GM18520 (cell line): ENCODE data around the gene SIDT1.

ENCODE experiments used
- ATAC-seq: cut with Tn5 transposase; IDR thresholded peaks from one replicate; pipeline ENCODE4 v1.9.1; 2021; ENCODE audit not compliant: unreplicated experiment

SIDT1 gene

DNA sequence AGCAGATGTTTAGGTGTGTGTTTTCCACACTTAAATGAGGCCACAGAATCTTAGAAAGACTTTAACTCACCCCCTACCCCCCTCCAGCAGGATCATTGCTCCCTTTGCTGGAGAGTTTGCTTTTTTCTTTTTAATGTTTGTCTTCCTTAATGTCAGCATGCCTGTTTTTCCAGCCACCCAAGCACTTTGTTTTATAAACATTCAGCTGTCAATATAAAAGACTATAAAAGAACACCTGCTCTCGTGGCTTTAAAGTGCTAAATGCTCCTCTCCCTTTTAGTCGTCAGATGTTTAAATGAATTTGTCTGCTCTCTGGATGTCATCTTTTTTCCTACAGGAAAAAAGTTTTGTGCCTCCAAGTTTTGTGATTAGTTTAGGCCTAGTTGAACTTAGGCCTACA, 61.7 kb downstream of the SIDT1 start:
- no peak for ATAC-seq

DNA sequence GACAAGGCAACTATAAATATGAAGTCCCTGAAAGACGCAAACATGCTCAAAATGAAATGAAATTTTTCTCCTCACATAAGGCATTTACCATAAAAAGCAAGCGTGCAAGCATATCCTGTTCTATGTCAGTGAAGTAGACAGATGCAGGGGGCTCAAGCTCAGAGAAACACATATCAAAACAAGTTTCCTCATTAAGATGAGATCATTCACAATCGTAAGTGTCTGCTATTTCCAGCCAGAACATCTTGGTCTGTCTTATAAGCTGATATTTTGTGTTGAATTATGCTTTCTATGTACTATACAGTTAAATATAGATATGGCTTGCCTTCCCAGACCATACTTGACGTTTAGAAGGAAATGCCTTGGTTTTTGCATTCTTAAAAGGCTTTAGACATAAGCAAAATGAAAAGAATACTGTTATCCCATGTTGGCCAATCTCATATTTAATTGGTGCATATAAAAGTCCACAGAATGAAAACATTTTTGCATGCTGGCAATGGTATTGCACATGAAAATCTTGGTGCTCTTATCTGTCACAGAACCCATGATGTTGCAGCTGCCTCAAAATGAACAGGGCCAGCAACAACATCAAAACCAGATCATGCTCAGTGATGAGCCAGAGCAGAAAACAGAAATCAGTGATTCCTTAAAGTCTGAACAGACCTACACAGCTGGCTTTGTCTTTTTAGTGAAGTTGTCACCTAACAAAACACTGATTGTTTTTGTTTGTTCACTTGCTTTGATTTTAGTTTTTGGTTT, 65.4 kb downstream of the SIDT1 start:
- ATAC-seq: no peak

DNA sequence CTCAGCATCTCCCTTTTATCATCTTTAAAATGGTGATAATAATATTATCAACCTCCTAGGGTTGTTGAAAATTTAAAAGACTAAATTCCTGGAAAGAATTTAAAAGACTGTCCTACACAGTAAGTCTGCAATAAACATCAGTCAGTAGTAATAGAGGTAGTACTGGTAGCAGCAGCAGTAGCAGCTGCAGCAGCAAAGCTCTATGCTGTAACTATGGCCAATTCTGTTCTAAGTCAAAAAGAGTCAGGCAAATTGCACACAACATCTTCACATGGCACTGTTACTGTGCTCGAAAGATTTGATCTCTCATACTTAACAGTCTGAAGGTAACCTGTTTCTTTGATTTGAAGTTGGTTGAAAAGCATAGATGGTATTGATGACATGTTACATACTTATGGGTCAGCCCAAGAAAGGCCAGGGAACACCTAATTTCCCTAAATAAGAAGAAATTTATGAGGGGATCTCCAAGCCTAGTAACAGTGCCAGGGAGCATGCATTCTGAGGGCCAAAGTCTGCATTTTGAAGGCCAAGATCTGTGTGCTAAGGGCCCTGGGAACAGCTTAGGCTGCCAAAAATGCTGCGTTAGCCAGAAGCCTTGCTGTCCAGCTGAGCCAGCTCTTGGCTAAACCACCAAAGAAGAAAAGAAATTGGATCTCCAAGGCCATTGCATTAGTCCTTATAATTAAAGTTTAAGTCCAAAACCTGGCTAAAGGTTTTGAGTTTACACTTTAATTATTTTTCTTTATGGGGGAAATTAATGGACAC, 68.2 kb downstream of the SIDT1 start:
- ATAC-seq: no peak

DNA sequence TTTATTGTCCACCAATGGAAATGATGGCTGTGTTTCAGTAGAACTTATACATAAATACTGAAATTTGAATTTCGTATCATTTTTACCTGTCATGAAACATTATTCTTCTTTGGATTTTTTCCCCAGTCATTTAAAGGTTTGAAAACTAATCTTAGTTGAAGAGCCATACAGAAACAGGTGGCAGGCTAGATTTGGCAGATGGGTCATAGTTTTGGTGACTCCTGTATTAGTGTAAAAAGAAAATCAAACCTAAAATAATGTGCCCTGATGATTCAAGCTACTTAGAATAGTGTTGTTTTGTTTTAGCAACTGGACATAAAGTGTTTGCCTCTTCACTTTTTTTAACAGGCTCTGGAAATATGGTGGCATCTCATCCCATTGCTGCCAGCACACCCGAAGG, 68.9 kb downstream of the SIDT1 start:
- no peak for ATAC-seq

DNA sequence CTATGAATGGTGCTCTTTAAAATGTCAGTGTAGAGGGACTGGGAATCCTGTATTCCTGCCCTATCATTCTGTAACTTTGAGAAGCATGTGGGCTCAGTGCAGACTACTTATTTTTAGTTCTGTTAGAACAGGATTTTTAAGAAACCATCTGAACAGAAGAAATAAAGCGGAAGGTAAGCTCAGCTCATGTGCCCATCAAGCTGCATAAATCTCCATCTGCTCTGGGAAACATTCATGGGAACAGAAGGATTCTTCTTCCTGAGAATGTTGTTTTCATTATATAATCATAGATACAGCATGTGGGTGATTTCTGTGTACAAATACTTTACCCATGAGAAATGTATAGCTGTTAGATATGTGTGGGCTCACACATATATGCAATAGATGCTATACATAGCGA, 69.9 kb downstream of the SIDT1 start:
- no peak for ATAC-seq

DNA sequence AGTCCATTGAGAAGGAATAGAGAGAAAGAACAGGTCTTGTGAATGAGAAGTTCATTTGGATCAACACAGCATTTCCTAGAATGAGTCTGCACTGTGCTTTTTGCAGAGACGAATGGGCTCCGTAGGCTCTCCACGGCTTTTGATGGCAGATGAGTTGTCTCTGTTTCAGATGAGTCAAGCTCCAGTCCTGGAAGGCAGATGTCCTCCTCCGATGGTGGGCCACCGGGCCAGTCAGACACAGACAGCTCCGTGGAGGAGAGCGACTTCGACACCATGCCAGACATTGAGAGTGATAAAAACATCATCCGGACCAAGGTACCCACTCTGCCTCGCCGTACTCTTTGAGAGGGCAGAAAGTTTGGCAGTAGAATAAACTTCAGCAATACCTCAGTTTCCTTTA, 70.5 kb downstream of the SIDT1 start:
- ATAC-seq: no peak

DNA sequence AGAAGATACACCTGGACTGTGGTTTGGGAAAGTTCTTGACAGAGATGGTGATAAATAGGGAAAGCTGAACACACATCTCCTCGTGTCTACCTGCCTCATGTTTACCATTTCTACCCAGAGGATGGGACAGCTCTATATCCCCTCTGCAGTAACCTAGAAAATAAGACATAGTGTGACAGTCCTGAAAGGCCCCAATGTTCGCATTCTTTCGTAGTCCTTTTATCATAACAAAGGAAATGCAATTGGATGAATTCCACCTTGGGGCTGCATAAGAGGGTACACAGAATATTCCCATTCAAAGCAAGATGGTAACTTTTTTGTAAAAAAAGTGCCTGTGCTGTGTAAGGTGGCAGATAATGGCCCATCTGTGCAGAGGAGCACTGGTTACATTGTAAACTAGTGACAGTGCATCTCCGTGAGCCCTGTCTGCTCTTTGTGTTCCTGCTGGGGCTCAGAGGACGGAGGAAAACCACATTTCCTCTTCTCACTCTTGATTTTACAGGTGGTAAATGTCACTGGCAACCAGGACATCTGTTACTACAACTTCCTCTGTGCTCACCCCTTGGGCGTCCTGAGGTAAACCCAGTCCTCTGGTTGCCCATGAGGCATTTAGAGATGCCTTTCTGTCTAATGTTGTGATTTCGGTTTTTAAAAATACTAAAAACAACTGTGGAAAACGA, 74.3 kb downstream of the SIDT1 start:
- ATAC-seq: peak; percentile 99

DNA sequence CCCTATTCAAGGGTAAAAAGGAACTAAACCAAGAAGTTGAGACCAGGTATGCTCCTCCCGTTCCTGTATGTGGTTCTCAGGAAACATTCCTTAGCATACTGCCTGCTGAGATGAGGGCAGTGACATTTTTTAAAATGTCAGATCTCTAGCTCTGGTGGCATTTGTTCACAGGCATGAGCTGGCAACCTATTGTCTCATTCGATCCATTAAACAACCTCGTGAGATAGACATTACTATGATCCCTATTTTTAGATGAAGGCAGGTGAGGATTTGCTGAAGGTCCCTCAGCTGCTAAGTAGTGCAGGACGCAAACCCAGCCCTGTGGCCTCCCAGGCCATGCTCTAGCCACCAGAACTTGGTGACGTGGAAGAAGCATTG, 74.9 kb downstream of the SIDT1 start:
- peak; percentile 1 for ATAC-seq

DNA sequence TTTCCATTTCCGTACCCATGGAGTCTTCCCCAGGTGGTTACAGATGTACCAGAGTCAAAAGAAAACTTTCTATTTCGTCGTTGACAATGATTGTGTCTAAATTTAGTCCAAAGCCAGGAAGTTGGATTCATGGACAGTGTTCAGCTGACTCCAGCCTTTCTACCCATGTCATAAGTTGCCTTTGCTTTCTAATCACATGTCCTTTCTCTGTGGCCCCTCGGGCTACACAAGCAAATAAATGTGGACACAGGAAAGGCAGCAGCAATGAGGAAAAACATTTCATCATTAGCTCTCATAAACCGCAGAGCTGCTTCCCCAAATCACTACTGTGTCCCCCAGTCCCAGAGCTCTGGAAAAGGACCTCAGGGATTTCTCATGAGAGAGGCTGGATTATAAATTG, 82.0 kb downstream of the SIDT1 start:
- no peak for ATAC-seq

DNA sequence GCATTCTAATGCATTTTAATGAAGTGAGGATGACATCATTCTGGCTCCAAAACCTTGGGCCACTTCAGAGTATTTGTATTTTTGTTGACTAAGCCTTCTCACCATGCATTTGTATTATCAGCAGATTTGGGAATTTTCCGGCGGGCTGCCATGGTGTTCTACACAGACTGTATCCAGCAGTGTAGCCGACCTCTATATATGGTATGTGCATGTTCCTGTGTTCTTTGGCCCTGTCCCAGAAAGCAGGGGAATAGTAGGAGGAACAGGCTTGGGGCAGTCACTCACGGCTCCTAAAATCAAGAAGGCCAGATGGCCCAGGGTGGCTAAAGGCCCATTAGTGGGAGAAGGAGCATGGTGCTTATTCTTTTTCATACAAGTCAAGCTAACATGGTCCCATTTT, 83.6 kb downstream of the SIDT1 start:
- no peak for ATAC-seq

DNA sequence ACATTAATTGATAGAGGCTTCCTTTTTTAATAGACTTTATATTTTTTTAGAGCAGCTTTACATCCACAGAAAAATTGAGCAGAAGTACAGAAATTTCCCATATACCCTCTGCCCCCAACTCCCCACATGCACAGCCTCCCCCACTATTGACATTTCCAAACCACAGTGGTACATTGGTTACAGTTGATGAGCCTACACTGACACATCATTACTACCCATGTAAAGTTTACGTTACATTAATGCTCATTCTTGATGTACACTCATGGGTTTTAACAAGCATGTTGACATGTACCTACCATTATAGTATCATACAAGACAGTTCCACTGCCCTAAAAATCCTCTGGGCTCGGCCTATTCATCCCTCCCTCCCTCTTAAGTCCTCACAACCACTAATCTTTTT, 85.4 kb downstream of the SIDT1 start:
- no peak for ATAC-seq

DNA sequence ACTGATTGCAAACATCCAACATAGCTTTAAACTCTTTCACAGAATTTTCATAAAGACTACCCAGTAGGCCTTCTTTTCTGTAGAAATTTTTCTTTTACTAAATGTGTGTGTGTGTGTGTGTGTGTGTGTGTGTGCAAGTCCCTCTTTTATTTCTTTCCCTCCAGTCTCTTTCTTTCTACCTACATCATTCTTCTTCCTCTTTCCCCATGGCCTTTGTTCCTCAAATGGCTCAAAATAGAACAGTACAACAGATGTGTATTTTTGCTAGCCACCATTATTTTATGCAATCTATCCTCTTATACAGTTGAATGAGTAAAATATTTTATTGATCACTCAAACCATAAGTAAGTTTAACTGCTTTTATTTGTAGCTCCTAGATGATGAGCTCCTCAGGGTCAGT, 87.7 kb downstream of the SIDT1 start:
- ATAC-seq: no peak

DNA sequence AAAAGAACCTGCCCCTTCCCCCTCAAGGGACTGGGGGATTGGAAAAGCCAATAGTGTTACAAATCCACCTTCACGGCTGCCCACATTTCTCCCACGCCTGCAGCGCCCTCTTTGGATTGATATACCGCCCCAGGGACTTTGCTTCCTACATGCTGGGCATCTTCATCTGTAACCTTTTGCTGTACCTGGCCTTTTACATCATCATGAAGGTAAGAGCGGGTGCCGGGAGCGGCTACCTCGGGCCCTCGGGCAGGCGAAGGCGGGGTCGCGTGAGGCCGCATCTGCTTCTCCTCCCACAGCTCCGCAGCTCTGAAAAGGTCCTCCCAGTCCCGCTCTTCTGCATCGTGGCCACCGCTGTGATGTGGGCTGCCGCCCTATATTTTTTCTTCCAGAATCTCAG, 91.0 kb downstream of the SIDT1 start:
- ATAC-seq: no peak

DNA sequence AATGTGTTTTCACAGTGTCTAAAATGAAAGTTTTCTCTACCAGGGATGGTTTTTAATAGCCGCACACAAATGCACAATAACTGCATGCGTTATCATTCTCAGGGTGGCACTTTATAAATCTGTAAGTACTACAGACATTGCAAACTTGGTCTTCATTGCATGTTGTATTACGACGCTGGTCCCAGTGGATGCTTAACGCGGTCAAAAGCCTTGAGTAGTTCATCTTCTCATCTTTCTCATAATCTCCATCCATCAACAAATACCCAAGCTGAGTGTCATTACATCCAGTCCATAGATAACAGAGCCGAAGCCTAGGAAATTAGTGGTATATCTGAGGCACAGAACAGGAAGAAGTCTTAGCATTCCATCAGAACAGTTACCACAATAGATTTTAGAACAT, 91.5 kb downstream of the SIDT1 start:
- no peak for ATAC-seq

DNA sequence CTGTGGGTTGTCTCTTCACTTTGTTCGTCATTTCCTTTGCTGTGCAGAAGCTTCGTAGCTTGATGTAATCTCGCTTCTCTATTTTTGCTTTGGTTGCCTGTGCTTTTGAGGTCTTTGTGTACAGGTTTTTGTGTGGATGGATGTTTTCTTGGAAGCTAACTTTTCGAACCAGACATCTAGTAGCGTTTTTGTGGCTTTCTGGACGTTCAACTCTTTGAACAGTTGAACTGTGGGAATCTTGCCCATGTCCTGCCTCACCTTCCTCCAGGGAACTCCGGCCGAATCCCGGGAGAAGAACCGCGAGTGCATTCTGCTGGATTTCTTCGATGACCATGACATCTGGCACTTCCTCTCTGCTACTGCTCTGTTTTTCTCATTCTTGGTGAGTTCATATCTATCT, 93.5 kb downstream of the SIDT1 start:
- ATAC-seq: no peak

DNA sequence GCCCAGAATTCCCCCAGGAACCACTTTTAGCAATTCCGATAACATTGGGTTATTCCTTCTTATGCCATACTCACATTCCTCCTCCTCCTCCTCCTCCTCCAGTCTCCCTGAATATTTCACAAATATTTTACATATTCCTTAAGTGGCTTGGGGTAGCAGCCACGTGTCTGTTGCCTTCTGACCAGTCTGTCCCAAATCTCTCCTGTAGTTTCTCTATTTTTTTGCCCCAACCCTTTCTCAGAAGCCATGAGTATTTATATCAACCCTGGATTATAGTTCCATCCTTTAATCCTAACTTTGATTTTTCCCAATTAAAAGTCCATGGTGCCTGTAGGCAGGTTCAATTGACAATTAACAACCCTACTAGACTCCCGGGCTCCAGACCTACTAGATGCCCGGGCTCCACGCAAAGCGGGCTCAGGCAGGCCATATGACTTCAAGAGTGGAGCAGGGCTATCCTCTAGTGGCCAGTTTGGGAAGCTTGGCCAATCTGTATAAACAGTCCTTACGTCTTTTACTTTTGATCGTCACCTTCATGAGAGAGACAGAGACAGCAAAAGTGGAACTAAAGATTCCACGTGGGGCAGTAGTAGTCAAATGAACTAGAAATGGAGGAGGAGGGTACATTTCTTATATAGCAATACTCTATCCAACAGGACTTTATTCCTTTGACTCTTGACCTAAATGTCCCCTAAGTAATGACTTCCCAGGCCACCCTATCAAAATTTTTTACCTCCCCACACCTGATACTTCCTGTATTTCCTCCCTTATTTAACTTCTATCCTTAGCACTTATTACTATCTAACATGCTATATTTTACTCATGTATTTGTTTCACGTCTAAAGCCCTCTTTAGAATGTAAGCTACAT, 94.4 kb downstream of the SIDT1 start:
- no peak for ATAC-seq

DNA sequence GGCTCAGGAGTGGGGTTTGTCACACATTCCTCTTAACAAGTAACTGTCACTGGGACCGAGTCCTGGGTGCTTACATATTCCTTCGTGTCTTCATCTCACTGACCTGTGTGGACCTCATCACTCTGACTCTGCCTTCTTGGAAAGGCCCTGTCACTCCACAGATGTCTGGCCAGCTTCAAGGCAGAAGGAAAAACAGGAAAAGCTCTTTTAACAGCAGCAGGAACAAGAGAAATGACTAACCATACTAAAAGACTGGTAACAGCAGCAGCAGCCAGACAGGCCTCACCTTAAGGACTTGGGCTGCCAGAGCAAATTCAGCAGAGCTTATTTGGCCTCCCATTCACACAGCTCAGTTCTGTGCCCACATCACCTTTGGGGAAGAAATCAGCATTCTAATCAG, 96.0 kb downstream of the SIDT1 start:
- no peak for ATAC-seq

DNA sequence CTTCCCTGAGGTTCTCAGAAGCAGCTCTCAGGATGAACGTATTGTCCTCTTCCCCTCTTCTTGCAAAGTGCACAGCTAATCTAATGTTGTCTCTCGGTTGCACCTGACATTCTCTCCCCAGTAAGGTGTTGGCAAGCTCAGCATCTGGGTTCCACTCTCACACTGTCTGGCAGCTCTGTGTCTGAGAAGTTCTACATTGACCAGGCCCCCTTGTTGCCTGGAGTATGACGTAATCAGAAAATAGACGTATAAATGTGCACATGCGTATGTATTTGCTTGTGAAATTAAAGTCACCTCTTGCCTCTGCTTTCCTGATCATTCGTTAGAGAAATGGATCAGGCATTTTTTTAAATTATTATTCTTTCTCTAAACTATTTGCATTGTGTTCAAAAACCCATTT, 96.4 kb downstream of the SIDT1 start:
- ATAC-seq: no peak

DNA sequence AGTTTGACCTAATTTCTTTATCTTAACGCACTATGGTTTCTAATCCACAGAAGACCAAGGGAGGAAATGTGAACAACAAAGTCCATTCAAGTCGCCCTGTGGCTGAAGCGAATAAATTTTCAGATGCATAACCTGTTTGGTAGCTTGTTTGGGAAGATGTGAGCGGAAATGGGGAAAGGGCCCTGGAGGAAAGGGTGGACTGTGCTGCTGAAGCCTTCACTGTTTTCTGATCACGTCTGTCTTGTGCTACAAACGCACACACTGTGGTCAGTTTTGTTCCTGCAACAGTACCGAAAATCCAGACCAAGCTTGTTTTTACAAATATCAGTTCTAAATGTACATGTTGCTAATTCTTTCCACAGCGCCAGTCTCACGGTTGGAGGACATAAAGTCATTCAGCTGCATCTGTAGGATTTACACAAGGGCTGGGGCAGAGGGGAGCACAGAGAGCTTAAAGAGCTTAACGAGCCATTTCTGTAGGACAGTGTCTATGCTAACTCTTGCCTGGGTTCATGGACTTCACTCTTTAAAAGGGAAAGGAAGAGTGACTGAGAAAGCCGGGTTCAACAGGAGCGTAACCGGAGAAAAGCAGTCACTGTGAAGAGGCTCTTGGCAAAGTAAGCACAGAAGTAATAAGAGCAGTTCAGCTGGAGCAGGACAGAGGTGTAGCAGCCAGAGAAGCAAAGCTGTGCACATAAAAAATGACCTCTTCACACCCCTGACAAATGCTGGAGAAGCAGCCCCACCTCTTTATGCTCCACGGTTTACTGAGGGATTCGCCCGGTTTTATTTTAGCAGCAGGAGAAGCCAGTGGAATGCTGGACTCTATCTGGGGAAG, 97.4 kb downstream of the SIDT1 start:
- no peak for ATAC-seq

DNA sequence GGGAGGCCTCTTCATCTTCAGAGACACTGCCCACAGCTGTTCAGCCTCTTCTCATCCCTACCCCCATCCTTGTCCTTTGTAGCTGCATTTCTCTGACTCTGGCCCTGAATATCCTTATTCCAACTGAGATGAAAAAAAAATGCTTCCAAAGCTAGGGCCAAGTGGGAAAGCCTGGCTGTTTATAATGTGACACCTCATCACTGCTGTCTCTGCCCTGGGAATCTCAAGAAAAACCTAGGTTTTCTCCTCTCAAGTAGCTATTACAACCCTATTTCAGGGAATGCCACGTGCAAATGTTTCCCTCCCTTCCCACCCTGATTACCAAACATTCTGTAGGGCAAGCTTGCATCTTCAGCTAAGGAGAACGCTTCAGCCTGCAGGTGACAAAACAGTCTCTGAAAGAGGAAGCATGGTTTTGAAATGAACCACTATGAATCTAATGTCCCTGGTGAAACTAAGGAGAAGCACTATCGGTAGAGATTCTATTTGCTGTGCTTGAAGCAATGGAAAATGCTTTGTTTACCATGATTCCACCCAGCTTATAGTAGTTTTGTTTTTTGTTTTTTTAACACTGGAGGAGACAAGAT, 98.7 kb downstream of the SIDT1 start:
- ATAC-seq: no peak
